GM19395 (cell line): ENCODE measurements around the gene JAM3.

Source experiments
- ATAC-seq: cut with Tn5 transposase; IDR thresholded peaks from one replicate; pipeline ENCODE4 v1.9.1; 2021; ENCODE audit warnings: mild to moderate bottlenecking, moderate library complexity; ENCODE audit not compliant: unreplicated experiment

JAM3 gene

DNA sequence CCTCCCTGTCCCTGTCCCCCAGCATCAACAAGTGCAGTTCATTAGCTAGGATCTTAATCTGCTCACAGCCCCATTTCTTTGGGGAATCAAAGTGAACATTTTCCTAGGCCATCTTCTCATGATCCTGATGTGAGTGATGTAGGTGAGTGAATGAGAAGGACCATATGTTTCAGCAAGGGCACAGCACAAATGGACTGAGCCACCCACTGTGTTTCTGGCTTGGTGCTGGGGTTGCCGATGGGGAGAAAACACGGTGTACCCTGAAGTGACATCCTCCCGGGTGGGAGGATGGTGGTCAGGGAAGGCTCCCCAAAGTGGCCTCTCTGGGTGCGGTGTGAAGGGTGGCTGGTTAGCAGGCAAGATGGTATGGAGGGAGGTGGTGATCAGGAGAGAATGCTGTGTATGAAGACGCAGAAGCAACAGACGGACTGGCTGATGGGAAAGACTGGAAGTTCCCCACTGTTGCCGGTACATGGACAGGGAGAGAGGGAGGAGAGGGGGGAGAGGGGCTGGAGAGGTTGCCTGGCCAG lies 72.2 kb downstream of the JAM3 start:
- ATAC-seq, result no peak

DNA sequence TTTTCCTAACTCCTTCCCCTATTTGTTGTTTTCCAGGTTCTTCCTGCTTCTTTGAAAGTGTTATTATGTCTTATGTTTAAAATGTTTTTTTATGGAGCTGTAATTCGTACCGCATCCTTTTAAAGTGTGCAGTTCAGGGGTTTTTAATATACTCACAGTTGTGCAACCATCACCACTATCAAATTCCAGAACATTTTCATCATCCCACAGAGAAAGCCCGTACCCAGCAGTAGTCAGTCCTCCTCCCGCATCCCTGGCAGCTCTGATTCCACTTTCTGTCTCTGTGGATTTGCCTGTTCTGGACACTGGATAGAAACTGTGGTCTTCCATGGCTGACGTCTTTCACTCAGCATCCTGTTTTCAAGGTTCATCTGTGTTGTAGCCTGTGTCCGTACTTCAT lies 73.7 kb downstream of the JAM3 start:
- ATAC-seq, result no peak

DNA sequence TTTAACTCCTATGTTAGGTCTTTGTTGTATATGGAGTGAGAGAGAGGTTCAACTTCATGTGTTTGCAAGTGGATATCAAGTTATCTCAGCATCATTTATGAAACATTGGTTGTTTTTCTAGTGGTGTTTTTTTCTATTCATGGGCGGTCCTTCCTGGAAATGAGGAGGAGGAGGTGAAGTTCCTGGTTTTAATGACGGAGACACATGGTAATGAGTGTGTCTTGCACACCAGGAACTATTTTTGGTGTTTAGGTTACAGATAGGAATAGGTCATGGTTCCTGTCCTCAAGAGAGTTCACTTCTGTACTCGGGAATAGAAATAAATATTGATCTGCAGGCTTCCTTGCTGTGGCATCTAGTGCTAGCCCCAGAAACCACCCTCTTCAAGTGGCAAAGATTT lies 74.9 kb downstream of the JAM3 start:
- no peak for ATAC-seq

DNA sequence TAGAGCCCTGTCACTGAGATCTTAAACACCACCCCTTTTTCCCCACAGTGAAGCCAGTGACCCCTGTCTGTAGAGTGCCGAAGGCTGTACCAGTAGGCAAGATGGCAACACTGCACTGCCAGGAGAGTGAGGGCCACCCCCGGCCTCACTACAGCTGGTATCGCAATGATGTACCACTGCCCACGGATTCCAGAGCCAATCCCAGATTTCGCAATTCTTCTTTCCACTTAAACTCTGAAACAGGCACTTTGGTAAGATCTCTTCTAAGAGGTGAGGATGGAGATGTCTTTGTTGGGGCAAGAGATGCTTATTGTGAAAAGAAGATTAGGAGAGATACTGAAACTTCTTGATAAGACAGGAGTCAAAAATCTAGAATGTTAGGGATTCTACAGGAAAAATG lies 75.9 kb downstream of the JAM3 start:
- no peak for ATAC-seq

DNA sequence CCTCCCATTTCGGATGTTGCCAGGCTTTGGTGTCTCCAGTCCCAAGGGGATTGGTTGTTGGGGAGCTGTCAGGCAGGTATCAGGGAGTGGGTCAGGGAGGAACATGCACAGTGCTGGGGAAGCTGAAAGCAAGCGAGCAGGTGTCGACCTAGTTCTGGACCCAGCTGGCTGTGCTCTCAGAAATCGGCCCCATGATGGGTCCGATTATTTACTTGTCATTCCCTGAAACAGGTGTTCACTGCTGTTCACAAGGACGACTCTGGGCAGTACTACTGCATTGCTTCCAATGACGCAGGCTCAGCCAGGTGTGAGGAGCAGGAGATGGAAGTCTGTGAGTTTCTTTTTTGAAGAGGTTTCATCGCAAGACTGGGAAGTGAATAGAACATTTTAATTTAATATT lies 76.8 kb downstream of the JAM3 start:
- no peak for ATAC-seq

DNA sequence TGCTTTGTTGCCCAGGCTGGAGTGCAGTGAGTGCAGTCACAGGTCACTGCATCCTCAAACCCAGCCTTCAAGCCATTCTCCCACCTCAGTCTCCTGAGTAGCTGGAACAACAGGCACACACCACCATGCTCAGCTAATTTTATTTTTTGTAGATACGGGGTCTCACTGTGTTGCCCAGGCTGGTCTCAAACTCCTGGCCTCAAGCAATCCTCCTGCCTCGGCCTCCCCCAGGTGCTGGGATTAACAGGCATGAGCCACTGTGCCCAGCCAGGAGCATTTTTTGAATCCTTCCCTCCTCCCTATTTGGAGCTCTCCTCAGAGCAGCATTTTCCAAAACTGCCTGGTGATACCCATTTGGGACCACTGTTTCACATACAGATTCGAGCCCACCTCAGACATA lies 77.7 kb downstream of the JAM3 start:
- ATAC-seq, result no peak

DNA sequence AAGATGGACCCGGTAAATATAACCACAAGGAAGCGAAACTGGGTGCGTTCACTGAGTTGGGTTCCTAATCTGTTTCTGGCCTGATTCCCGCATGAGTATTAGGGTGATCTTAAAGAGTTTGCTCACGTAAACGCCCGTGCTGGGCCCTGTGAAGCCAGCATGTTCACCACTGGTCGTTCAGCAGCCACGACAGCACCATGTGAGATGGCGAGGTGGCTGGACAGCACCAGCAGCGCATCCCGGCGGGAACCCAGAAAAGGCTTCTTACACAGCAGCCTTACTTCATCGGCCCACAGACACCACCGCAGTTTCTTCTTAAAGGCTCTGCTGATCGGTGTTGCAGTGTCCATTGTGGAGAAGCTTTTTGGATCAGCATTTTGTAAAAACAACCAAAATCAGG lies 80.5 kb downstream of the JAM3 start:
- ATAC-seq, result no peak

DNA sequence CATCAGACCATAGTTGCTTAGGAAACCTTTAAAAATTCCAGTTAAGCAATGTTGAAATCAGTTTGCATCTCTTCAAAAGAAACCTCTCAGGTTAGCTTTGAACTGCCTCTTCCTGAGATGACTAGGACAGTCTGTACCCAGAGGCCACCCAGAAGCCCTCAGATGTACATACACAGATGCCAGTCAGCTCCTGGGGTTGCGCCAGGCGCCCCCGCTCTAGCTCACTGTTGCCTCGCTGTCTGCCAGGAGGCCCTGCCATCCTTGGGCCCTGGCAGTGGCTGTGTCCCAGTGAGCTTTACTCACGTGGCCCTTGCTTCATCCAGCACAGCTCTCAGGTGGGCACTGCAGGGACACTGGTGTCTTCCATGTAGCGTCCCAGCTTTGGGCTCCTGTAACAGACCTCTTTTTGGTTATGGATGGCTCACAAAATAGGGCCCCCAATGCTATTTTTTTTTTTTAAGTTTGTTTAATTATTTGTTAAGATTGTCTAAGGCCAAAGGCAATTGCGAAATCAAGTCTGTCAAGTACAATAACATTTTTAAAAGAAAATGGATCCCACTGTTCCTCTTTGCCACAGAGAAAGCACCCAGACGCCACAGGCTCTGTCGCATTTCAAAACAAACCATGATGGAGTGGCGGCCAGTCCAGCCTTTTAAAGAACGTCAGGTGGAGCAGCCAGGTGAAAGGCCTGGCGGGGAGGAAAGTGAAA lies 81.5 kb downstream of the JAM3 start:
- no peak for ATAC-seq

DNA sequence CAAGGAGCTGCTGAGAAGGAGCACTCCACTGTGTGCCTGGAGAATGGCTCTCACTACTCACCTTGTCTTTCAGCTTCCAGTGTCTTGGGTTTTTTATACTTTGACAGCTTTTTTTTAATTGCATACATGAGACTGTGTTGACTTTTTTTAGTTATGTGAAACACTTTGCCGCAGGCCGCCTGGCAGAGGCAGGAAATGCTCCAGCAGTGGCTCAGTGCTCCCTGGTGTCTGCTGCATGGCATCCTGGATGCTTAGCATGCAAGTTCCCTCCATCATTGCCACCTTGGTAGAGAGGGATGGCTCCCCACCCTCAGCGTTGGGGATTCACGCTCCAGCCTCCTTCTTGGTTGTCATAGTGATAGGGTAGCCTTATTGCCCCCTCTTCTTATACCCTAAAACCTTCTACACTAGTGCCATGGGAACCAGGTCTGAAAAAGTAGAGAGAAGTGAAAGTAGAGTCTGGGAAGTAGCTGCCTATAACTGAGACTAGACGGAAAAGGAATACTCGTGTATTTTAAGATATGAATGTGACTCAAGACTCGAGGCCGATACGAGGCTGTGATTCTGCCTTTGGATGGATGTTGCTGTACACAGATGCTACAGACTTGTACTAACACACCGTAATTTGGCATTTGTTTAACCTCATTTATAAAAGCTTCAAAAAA lies 82.3 kb downstream of the JAM3 start:
- no peak for ATAC-seq

DNA sequence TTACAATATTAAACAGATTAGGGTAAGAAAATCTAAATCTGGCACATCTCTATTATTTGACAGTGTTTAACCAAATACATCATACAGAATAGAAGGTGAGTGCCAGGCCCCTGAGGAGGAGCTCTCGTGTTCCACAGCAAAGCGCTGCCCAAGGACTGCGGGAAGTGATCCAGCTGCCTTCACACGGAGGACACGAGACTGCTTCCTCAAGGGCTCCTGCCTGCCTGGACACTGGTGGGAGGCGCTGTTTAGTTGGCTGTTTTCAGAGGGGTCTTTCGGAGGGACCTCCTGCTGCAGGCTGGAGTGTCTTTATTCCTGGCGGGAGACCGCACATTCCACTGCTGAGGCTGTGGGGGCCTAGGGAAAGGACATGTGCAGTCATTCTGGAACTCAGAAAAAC lies 83.8 kb downstream of the JAM3 start:
- ATAC-seq, result no peak

DNA sequence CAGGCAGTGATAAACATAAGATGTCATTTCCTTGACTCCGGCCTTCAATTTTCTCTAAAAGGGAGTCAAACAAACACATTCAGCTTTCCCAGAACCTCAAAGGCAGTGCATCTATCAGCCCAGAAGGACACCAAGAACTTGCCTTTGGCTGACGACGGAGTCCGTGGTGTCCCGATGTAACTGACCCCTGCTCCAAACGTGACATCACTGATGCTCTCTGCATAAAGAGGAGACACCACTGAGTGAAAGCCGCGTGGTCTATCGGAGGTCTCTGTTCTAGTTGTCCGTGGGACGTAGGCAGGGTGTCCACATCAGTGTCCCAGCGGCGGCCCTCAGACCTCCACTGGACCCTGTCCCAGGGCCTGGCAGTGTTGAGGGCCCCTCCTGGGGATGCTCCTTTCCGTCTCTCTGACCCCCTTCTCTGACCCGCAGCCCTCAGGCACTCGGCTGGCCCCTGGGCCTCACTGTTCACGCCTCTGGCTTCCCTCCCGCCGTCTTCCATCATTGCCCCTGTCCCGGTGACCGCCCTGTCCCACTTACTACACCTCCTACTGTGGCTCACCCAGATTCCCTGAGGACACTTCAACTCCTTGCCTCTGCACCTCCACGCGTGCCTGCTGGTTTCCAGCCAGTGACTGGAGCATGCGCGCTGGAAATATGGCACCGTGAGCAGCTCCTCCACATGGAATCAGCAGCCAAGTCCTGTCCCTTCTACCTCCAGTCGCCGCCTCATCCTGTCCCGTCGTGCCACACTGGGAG lies 84.5 kb downstream of the JAM3 start:
- ATAC-seq, result no peak

DNA sequence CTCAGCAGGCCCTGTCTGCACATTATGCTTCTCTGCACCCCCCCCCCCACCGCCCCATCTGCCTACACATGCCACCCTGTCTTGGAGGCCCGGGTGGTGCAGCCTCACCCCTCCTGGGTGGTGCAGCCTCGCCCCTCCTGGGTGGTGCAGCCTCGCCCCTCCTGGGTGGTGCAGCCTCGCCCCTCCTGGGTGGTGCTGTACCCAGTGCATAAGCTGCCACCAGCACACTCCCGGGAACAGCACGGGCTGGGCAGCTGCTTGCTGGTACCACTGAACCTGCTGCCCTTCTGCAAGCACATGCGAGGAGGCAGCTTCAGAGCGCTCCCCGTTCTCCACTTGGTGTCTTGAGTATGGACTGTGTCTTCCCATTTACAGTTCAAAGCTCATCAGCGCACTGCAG lies 85.6 kb downstream of the JAM3 start:
- ATAC-seq, result no peak

DNA sequence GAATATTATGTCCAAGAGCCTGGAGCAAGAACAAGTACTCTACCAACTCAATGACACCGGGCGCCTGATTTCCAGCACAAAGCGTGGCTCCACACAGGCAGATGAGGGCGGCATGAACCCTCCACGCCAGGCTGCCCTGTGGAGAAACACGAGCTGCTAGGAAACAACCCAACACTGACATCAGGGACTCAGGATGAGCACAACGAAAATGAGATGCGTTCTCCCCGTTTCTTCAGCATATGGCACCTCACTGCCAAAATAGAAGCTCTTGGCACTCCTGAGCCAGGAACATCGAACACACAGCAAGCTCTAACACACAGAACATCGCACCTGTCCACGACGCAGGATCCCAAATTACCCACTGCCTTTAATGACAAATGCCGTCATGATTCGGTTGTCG lies 86.6 kb downstream of the JAM3 start:
- no peak for ATAC-seq

DNA sequence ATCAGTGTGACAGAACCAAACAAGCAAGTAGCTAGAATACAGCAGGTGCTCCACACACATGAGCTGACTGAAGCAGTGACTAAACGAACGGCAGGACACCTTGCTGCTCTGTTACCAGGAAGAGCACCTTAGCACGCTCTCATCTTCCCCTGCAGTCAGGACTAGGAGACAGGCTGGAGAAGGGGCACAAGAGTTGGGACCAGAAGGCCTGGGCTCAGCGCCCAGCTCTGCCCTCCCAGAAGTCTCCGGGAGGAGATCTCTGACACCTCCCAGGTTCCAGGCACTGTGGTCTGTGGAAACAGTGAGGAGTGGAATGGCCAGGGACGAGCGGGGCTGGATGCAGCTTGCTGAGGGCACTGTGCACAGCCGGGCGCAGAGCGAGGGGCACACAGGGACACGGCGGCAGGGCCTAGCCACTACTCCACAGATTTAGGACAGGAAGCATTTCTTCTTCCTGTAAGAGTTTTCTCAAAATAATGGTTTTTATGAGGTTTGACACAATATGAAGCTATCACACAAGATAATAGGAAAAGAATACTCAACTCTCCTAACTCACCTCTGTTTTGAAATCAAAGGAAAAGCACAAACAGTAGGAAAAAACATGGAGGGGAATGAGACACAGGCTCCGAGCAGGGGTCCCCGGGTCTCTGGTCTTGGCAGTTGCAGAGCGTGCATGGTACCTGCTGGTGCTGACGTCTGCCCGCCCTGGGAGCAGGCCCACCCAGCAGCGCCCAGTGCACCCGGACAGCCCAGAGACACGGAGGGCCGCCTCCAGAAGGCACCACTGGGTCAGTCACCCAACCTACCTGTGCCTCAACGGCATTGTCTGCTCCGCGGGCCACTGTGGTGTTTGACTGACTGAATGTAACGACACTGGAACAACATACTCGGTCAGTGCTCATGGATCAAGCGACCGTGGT lies 87.3 kb downstream of the JAM3 start:
- ATAC-seq, result no peak

DNA sequence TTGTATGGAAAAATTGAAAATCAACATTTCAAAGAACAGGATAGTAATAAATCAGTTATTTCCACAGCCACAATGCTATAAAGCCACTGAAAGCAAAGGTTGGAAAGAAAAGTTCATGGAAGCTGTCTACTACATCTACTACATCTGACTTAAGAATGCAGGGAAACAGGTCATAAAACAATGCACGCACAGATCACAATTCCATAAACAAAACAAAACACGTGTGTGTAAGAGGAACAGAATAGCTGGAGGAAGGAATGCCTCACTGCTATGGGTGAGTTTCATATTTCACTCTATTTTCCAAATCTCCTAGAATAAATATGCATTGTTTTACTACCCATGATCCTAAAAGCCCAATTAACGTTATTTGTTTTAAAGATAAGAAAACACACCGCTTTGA lies 88.6 kb downstream of the JAM3 start:
- ATAC-seq, result no peak

DNA sequence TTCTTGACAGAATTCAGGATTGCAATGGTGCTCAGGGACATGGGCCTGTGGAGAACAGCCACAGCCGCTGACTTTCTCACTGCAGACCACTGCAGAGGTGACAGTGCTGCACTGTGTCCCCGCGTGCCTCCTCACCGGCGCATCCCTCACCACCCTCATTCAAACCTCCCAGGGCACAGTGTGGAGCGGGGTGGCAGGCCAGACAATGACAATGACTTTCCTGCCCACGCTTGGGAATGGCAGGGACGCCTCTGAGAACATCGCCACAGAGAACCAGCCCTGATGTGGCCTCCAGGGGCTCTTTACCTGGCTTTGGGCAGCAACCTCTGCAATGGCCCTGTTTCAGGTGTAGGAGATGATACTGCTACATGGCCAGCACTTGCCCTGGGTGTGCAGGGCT lies 89.2 kb downstream of the JAM3 start:
- no peak for ATAC-seq

DNA sequence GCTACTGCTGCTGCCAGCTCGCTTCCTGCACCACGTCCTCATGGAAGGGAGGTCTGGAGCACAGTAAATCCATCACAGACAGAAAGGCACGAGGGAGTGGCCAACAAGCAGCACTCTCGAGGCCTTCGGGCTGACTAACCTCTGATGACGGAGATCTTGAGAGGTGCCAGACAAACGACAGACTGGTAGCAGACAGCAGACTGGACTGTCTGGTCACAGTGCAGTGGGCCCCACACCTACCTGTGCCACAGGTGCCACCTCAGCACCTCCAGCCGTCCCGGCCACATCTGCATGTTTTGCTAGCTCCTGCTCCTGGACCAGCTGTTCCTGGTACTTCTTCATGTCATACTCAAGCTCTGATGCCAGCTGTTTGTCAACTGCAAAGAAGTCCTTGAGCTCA lies 90.8 kb downstream of the JAM3 start:
- ATAC-seq, result no peak

DNA sequence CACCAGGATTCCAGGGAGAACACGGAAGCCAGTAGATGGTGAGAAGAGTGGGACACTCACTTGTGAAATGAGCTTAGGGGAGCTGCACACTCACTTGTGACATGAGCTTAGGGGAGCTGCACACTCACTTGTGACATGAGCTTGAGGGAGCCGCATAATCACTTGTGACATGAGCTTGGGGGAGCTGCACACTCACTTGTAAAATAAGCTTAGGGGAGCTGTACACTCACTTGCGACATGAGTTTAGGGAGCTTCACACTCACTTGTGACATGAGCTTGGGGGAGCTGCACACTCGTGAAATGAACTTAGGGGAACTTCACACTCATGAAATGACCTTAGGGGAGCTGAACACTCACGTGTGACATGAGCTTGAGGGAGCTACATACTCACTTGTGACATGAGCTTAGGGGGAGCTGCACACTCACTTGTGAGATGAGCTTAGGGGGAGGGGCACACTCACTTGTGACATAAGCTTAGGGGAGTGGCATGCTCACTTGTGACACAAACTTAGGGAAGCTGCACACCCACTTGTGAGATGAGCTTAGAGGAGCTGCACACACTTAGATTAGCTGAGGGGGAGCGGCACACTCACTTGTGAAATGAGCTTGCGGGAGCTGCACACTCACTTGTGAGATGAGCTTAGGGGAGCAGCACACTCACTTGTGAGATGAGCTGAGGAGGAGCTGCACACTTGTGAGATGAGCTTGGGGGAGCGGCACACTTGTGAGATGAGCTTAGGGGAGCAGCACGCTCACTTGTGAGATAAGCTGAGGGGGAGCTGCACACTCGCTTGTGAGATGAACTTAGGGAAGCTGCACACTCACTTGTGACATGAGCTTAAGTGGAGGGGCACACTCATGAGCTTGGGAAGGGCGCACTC lies 95.9 kb downstream of the JAM3 start:
- no peak for ATAC-seq

DNA sequence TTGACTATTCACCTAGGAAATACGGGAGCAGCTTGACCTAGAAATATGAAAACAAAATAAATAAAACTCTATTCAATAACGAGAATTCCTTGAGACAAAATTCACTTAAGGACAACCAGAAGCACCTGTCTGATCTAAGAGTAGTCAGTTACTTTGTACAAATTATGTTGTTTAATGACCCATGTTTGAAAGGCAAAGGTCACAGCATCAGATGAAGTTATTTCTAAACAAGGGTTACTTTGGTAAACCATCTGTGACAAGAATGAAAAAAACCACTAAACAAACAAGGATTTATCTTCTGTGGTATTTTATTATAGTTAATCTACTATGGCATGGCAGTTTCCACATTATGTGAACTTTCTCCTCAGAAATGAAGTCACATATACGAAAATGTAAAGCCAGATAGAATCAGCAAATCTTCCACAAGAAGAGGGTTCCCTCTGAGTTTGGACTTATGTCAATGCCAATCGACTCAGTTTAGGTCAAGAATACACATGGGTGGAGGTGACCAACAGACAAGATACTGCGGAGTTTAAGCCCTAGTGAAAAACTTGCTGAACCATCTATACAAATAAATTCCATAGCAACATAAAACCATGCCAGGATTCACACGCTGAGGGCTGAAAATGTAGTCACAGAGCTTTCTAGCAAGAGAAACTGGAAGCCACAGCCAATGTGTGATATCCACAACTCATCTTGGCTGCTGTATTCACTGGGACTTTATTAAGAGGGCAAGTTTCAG lies 101.5 kb downstream of the JAM3 start:
- no peak for ATAC-seq
